ENCODE results near the gene BCAP31.
A peak's percentile ranks its signal among the peaks of the same experiment; 100 is the strongest.
"Not testable (repeated sequence)": the region's sequence is repeated elsewhere in the genome, so short reads cannot be mapped to it uniquely, and the experiment has no call there.

Gene BCAP31

GRCh38 chrX:153734871-153735270, 10.7 kb upstream of the BCAP31 start:
- DNase-seq (ENCODE audit: low read depth): no peak

GRCh38 chrX:153733651-153734240, 9.6 kb upstream of the BCAP31 start:
- no peak for DNase-seq (ENCODE audit: low read depth)

GRCh38 chrX:153732401-153732800, 8.2 kb upstream of the BCAP31 start:
- no peak for DNase-seq (ENCODE audit: low read depth)

- no peak for DNase-seq (ENCODE audit: low read depth)
Measured at GRCh38 chrX:153731845-153732215, 7.6 kb upstream of the BCAP31 start.

GRCh38 chrX:153731117-153731844, 7.1 kb upstream of the BCAP31 start:
- DNase-seq (ENCODE audit: low read depth): peak; percentile 65

GRCh38 chrX:153730115-153730514, 5.9 kb upstream of the BCAP31 start:
- DNase-seq (ENCODE audit: low read depth): not testable (repeated sequence)

GRCh38 chrX:153728951-153729631, 4.9 kb upstream of the BCAP31 start:
- DNase-seq (ENCODE audit: low read depth): no peak

- no peak for DNase-seq (ENCODE audit: low read depth)
Measured at GRCh38 chrX:153728095-153728494, 3.9 kb upstream of the BCAP31 start.

GRCh38 chrX:153727123-153727931, 3.1 kb upstream of the BCAP31 start:
- peak; percentile 26 for DNase-seq (ENCODE audit: low read depth)

- peak; percentile 54 for DNase-seq (ENCODE audit: low read depth)
Measured at GRCh38 chrX:153726286-153727122, 2.3 kb upstream of the BCAP31 start.

- DNase-seq (ENCODE audit: low read depth): no peak
Measured at GRCh38 chrX:153725832-153726285, 1.7 kb upstream of the BCAP31 start.

GRCh38 chrX:153725039-153725831, 1.0 kb upstream of the BCAP31 start:
- DNase-seq (ENCODE audit: low read depth): no peak

- DNase-seq (ENCODE audit: low read depth): peak; percentile 47
Measured at GRCh38 chrX:153723351-153724251, 586 bp downstream of the BCAP31 start.

- DNase-seq (ENCODE audit: low read depth): peak; percentile 11
Measured at GRCh38 chrX:153722704-153723350, 1.4 kb downstream of the BCAP31 start.

GRCh38 chrX:153719701-153720100, 4.5 kb downstream of the BCAP31 start:
- DNase-seq (ENCODE audit: low read depth): no peak

GRCh38 chrX:153719238-153719637, 4.9 kb downstream of the BCAP31 start:
- no peak for DNase-seq (ENCODE audit: low read depth)

- no peak for DNase-seq (ENCODE audit: low read depth)
Measured at GRCh38 chrX:153717445-153717844, 6.7 kb downstream of the BCAP31 start.

GRCh38 chrX:153714256-153714655, 9.9 kb downstream of the BCAP31 start:
- DNase-seq (ENCODE audit: low read depth): peak; percentile 5
